ENCODE results near the gene PIH1D2.

DNA sequence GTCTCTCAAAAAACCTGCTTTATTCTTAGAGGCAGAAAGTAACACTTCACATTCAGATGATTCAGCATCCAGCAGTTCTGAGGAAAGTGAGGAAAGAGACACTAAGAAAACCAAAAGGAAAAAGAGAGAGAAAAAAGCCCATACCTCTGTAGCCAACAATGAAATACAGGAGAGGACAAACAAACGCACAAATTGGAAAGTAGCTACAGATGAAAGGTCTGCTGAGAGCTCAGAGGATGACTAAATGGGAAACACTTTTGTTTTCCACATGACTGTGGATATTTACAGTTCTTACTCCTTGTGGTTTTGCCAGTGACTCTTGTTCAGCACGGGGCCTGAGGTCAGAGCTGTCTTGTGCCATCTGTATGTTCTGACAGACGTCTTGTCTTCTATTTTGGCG, 8.9 kb upstream of the PIH1D2 start:
- TF ChIP-seq POLR2A (IDR thresholded peaks at IDR 0.05; ENCODE audit: low read depth, low read length) (no peak), POLR2AphosphoS5 (IDR thresholded peaks at IDR 0.05; ENCODE audit: low read depth, low read length) (no peak)
